ENCODE data around the gene RLF.

The RLF gene

GRCh38 chr1:40251456-40251855 is 90.3 kb downstream of the RLF start:
- H3K4me1 ChIP-seq (ENCODE audit: control insufficient read depth, insufficient read depth, low read length), result no peaks in the 10 kb centered on the region
- H3K9ac ChIP-seq (ENCODE audit: low read length), result no peak overlapping the region
- H3K36me3 ChIP-seq (ENCODE audit: control insufficient read depth, insufficient read depth, low read length), result no peaks in the 10 kb centered on the region
- no peaks in the 10 kb centered on the region for H3K9me3 ChIP-seq (ENCODE audit: control insufficient read depth, low read length)
- no peak overlapping the region for H3K4me3 ChIP-seq (ENCODE audit: low read length)
- no peaks in the 10 kb centered on the region for H3K27me3 ChIP-seq (ENCODE audit: control insufficient read depth, insufficient read depth, low read length)

GRCh38 chr1:40252601-40253000 is 91.4 kb downstream of the RLF start:
- Histone ChIP-seq H3K4me3 (ENCODE audit: low read length) (no peak overlapping the region), H3K36me3 (ENCODE audit: control insufficient read depth, insufficient read depth, low read length) (no peaks in the 10 kb centered on the region), H3K27me3 (ENCODE audit: control insufficient read depth, insufficient read depth, low read length) (no peaks in the 10 kb centered on the region), H3K9me3 (ENCODE audit: control insufficient read depth, low read length) (no peaks in the 10 kb centered on the region), H3K9ac (ENCODE audit: low read length) (no peak overlapping the region), H3K4me1 (ENCODE audit: control insufficient read depth, insufficient read depth, low read length) (no peaks in the 10 kb centered on the region)

- H3K9ac ChIP-seq (ENCODE audit: low read length), result no peak overlapping the region
- H3K4me1 ChIP-seq (ENCODE audit: control insufficient read depth, insufficient read depth, low read length), result no peaks in the 10 kb centered on the region
- H3K27me3 ChIP-seq (ENCODE audit: control insufficient read depth, insufficient read depth, low read length), result no peaks in the 10 kb centered on the region
Observed at GRCh38 chr1:40255231-40255630, 94.0 kb downstream of the RLF start.

GRCh38 chr1:40256401-40257084 is 95.4 kb downstream of the RLF start:
- Histone ChIP-seq H3K4me3 (ENCODE audit: low read length) (peak overlapping the region; percentile 78), H3K9me3 (ENCODE audit: control insufficient read depth, low read length) (no peaks in the 10 kb centered on the region), H3K36me3 (ENCODE audit: control insufficient read depth, insufficient read depth, low read length) (no peaks in the 10 kb centered on the region), H3K4me1 (ENCODE audit: control insufficient read depth, insufficient read depth, low read length) (no peaks in the 10 kb centered on the region), H3K9ac (ENCODE audit: low read length) (peak overlapping the region; percentile 99), H3K27me3 (ENCODE audit: control insufficient read depth, insufficient read depth, low read length) (no peaks in the 10 kb centered on the region)

More at GRCh38 chr1:40255231-40255630, 94.0 kb downstream of the RLF start:
- no peak overlapping the region for H3K4me3 ChIP-seq (ENCODE audit: low read length)
- H3K36me3 ChIP-seq (ENCODE audit: control insufficient read depth, insufficient read depth, low read length), result no peaks in the 10 kb centered on the region
- no peaks in the 10 kb centered on the region for H3K9me3 ChIP-seq (ENCODE audit: control insufficient read depth, low read length)

- Histone ChIP-seq H3K9me3 (ENCODE audit: control insufficient read depth, low read length) (no peaks in the 10 kb centered on the region), H3K9ac (ENCODE audit: low read length) (peak overlapping the region; percentile 99), H3K27me3 (ENCODE audit: control insufficient read depth, insufficient read depth, low read length) (no peaks in the 10 kb centered on the region), H3K4me3 (ENCODE audit: low read length) (peak overlapping the region; percentile 78), H3K4me1 (ENCODE audit: control insufficient read depth, insufficient read depth, low read length) (no peaks in the 10 kb centered on the region), H3K36me3 (ENCODE audit: control insufficient read depth, insufficient read depth, low read length) (no peaks in the 10 kb centered on the region)
Observed at GRCh38 chr1:40257313-40257687, 96.1 kb downstream of the RLF start.

GRCh38 chr1:40257688-40258444 is 96.7 kb downstream of the RLF start, which contains the start of gene ZMPSTE24:
ZMPSTE24 (plus strand) TSS chr1:40258236; CDS start chr1:40258272, 36 bp downstream.
- Histone ChIP-seq H3K9me3 (ENCODE audit: control insufficient read depth, low read length) (no peaks in the 10 kb centered on the region), H3K4me3 (ENCODE audit: low read length) (peak within 1 kb of the TSS; percentile 78), H3K4me1 (ENCODE audit: control insufficient read depth, insufficient read depth, low read length) (no peaks in the 10 kb centered on the region), H3K27me3 (ENCODE audit: control insufficient read depth, insufficient read depth, low read length) (no peaks in the 10 kb centered on the region), H3K36me3 (ENCODE audit: control insufficient read depth, insufficient read depth, low read length) (no peaks in the 10 kb centered on the region), H3K9ac (ENCODE audit: low read length) (peak within 1 kb of the TSS; percentile 99)

- H3K4me3 ChIP-seq (ENCODE audit: low read length), result peak overlapping the region; percentile 78
- H3K27me3 ChIP-seq (ENCODE audit: control insufficient read depth, insufficient read depth, low read length), result no peaks in the 10 kb centered on the region
- no peaks in the 10 kb centered on the region for H3K36me3 ChIP-seq (ENCODE audit: control insufficient read depth, insufficient read depth, low read length)
- H3K9ac ChIP-seq (ENCODE audit: low read length), result peak overlapping the region; percentile 99
- H3K9me3 ChIP-seq (ENCODE audit: control insufficient read depth, low read length), result no peaks in the 10 kb centered on the region
- no peaks in the 10 kb centered on the region for H3K4me1 ChIP-seq (ENCODE audit: control insufficient read depth, insufficient read depth, low read length)
Observed at GRCh38 chr1:40258445-40258769, 97.2 kb downstream of the RLF start.

GRCh38 chr1:40264354-40264781 is 103.2 kb downstream of the RLF start:
- no peaks in the 10 kb centered on the region for H3K4me1 ChIP-seq (ENCODE audit: control insufficient read depth, insufficient read depth, low read length)
- H3K36me3 ChIP-seq (ENCODE audit: control insufficient read depth, insufficient read depth, low read length), result no peaks in the 10 kb centered on the region
- H3K4me3 ChIP-seq (ENCODE audit: low read length), result no peak overlapping the region

GRCh38 chr1:40265298-40265697 is 104.1 kb downstream of the RLF start:
- no peaks in the 10 kb centered on the region for H3K36me3 ChIP-seq (ENCODE audit: control insufficient read depth, insufficient read depth, low read length)
- no peaks in the 10 kb centered on the region for H3K4me1 ChIP-seq (ENCODE audit: control insufficient read depth, insufficient read depth, low read length)
- H3K9me3 ChIP-seq (ENCODE audit: control insufficient read depth, low read length), result no peaks in the 10 kb centered on the region
- H3K27me3 ChIP-seq (ENCODE audit: control insufficient read depth, insufficient read depth, low read length), result no peaks in the 10 kb centered on the region
- no peak overlapping the region for H3K4me3 ChIP-seq (ENCODE audit: low read length)
- H3K9ac ChIP-seq (ENCODE audit: low read length), result no peak overlapping the region

More at GRCh38 chr1:40264354-40264781, 103.2 kb downstream of the RLF start:
- no peaks in the 10 kb centered on the region for H3K9me3 ChIP-seq (ENCODE audit: control insufficient read depth, low read length)
- H3K9ac ChIP-seq (ENCODE audit: low read length), result no peak overlapping the region
- H3K27me3 ChIP-seq (ENCODE audit: control insufficient read depth, insufficient read depth, low read length), result no peaks in the 10 kb centered on the region

GRCh38 chr1:40265919-40266318 is 104.7 kb downstream of the RLF start:
- H3K27me3 ChIP-seq (ENCODE audit: control insufficient read depth, insufficient read depth, low read length), result no peaks in the 10 kb centered on the region
- no peak overlapping the region for H3K4me3 ChIP-seq (ENCODE audit: low read length)
- no peaks in the 10 kb centered on the region for H3K9me3 ChIP-seq (ENCODE audit: control insufficient read depth, low read length)
- no peak overlapping the region for H3K9ac ChIP-seq (ENCODE audit: low read length)
- H3K4me1 ChIP-seq (ENCODE audit: control insufficient read depth, insufficient read depth, low read length), result no peaks in the 10 kb centered on the region
- H3K36me3 ChIP-seq (ENCODE audit: control insufficient read depth, insufficient read depth, low read length), result no peaks in the 10 kb centered on the region

GRCh38 chr1:40266786-40267535 is 105.8 kb downstream of the RLF start:
- H3K9ac ChIP-seq (ENCODE audit: low read length), result no peak overlapping the region
- H3K27me3 ChIP-seq (ENCODE audit: control insufficient read depth, insufficient read depth, low read length), result no peaks in the 10 kb centered on the region
- H3K9me3 ChIP-seq (ENCODE audit: control insufficient read depth, low read length), result no peaks in the 10 kb centered on the region
- H3K4me1 ChIP-seq (ENCODE audit: control insufficient read depth, insufficient read depth, low read length), result no peaks in the 10 kb centered on the region
- no peak overlapping the region for H3K4me3 ChIP-seq (ENCODE audit: low read length)
- H3K36me3 ChIP-seq (ENCODE audit: control insufficient read depth, insufficient read depth, low read length), result no peaks in the 10 kb centered on the region

GRCh38 chr1:40267767-40268187 is 106.6 kb downstream of the RLF start:
- Histone ChIP-seq H3K9ac (ENCODE audit: low read length) (no peak overlapping the region), H3K4me3 (ENCODE audit: low read length) (no peak overlapping the region), H3K9me3 (ENCODE audit: control insufficient read depth, low read length) (no peaks in the 10 kb centered on the region), H3K27me3 (ENCODE audit: control insufficient read depth, insufficient read depth, low read length) (no peaks in the 10 kb centered on the region), H3K36me3 (ENCODE audit: control insufficient read depth, insufficient read depth, low read length) (no peaks in the 10 kb centered on the region), H3K4me1 (ENCODE audit: control insufficient read depth, insufficient read depth, low read length) (no peaks in the 10 kb centered on the region)
